NCI-H146 treated with DMSO at 0.1 percent for 48 hours (cell line): ENCODE data around the gene UBE2S.

Experiments
- DNase-seq: peaks from one replicate; lab custom pipeline; 2025; ENCODE audit not compliant: unreplicated experiment; lab: John Stamatoyannopoulos, UW

The UBE2S gene

GRCh38 chr19:55366790-55367189 lies 40.8 kb downstream of the UBE2S start:
- DNase-seq, result no peak

GRCh38 chr19:55365964-55366363 lies 41.6 kb downstream of the UBE2S start:
- DNase-seq, result no peak

- no peak for DNase-seq
These were observed 42.3 kb downstream of the UBE2S start for GRCh38 chr19:55365245-55365644.

- no peak for DNase-seq
These were observed 44.4 kb downstream of the UBE2S start, which contains the start of gene GARIN5B for GRCh38 chr19:55362990-55363716. Gene GARIN5B (minus strand): TSS chr19:55363260. CDS start chr19:55363066, 194 bp downstream.

- no peak for DNase-seq
These were observed 45.2 kb downstream of the UBE2S start for GRCh38 chr19:55362174-55362989.

- DNase-seq, result no peak
These were observed 46.7 kb downstream of the UBE2S start for GRCh38 chr19:55360902-55361301.

- no peak for DNase-seq
These were observed 48.4 kb downstream of the UBE2S start for GRCh38 chr19:55358943-55359908.

GRCh38 chr19:55358493-55358892 lies 49.1 kb downstream of the UBE2S start:
- no peak for DNase-seq

GRCh38 chr19:55355213-55355821 lies 52.3 kb downstream of the UBE2S start:
- DNase-seq, result peak; percentile 23

- no peak for DNase-seq
These were observed 52.8 kb downstream of the UBE2S start, which contains the start of gene COX6B2 for GRCh38 chr19:55354698-55355212. Gene COX6B2 (minus strand): TSS chr19:55354719. CDS start chr19:55354521, 198 bp downstream.

- peak; percentile 42 for DNase-seq
These were observed 53.5 kb downstream of the UBE2S start for GRCh38 chr19:55353803-55354697.

- no peak for DNase-seq
These were observed 54.2 kb downstream of the UBE2S start for GRCh38 chr19:55353356-55353802.

GRCh38 chr19:55352549-55353145 lies 54.9 kb downstream of the UBE2S start:
- no peak for DNase-seq

GRCh38 chr19:55352040-55352439 lies 55.5 kb downstream of the UBE2S start:
- DNase-seq, result no peak

GRCh38 chr19:55350620-55351315 lies 56.8 kb downstream of the UBE2S start:
- no peak for DNase-seq
